Measurements from ENCODE around the gene DISC1.

The DISC1 gene

DNA sequence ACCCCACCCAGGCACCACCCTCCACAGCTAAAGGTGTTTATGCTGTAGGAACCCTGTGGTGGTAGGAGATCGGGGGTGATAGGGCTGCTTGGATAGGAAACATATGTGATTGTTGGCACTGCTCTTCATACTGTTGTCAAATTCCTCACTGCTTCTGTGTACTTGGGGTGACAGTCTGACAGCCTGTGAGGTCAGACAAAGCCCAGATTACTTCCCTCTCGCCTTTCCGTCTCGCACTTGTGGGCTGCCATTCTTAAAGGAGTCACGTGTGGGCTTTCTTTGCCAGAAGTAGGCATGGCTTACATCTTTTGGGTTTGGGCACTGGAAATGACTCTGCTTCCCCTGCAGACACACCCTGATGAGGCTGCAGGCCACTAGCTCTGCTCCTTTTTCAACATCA, 363.8 kb downstream of the DISC1 start:
- H3K36me3 ChIP-seq (ENCODE audit: insufficient read depth, low read length), result no peaks in the 10 kb centered on the region
- no peaks in the 10 kb centered on the region for H3K9me2 ChIP-seq (ENCODE audit: low read depth, low read length)
- H2AFZ ChIP-seq (ENCODE audit: low read length), result no peak overlapping the region
- no peaks in the 10 kb centered on the region for H3K27me3 ChIP-seq (ENCODE audit: insufficient read depth, low read length)
- TF ChIP-seq, protein P1, sequence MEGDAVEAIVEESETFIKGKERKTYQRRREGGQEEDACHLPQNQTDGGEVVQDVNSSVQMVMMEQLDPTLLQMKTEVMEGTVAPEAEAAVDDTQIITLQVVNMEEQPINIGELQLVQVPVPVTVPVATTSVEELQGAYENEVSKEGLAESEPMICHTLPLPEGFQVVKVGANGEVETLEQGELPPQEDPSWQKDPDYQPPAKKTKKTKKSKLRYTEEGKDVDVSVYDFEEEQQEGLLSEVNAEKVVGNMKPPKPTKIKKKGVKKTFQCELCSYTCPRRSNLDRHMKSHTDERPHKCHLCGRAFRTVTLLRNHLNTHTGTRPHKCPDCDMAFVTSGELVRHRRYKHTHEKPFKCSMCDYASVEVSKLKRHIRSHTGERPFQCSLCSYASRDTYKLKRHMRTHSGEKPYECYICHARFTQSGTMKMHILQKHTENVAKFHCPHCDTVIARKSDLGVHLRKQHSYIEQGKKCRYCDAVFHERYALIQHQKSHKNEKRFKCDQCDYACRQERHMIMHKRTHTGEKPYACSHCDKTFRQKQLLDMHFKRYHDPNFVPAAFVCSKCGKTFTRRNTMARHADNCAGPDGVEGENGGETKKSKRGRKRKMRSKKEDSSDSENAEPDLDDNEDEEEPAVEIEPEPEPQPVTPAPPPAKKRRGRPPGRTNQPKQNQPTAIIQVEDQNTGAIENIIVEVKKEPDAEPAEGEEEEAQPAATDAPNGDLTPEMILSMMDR (IDR thresholded peaks at IDR 0.05; ENCODE audit: low read length), result no peak
- no peak for TF ChIP-seq EZH2 (IDR thresholded peaks at IDR 0.05; ENCODE audit: borderline replicate concordance, low read length)
- no peak overlapping the region for H3K27ac ChIP-seq (ENCODE audit: low read depth, low read length, poor library complexity, severe bottlenecking)
- no peaks in the 10 kb centered on the region for H4K20me1 ChIP-seq (ENCODE audit: insufficient read depth, low read length)
- no peak overlapping the region for H3K9ac ChIP-seq (ENCODE audit: low read length)
- H3F3A ChIP-seq (ENCODE audit: insufficient read depth, low read length), result no peaks in the 10 kb centered on the region
- H3K9me3 ChIP-seq (ENCODE audit: low read length), result no peaks in the 10 kb centered on the region
- H3K4me1 ChIP-seq (ENCODE audit: insufficient read depth, low read length, severe bottlenecking), result no peaks in the 10 kb centered on the region
- no peak overlapping the region for H3K4me2 ChIP-seq (ENCODE audit: low read length)
- no peak overlapping the region for H3K4me3 ChIP-seq (ENCODE audit: low read depth, low read length, poor library complexity, severe bottlenecking)
- H3K79me2 ChIP-seq (ENCODE audit: insufficient read depth, low read length), result no peaks in the 10 kb centered on the region

DNA sequence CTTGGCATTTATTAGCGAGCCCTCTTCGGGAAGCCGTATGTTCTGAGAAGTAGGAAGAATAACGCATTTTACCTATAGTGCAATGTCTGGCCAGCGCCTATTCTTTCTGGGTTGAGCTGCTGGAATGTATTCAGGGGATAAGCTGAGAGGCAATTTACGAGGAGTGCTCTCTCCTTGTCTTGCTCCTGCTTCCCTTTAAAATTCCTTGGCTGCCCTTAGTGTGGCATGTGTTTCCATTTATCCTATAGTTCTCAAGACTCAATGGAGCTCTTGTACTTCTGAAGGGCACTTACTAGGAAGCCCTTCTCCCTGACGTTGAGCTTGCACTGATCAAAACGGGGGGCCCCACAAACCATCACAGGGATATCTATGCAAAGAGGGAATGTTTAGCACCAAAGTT, 364.6 kb downstream of the DISC1 start:
- Histone ChIP-seq H3K36me3 (ENCODE audit: insufficient read depth, low read length) (no peaks in the 10 kb centered on the region), H3F3A (ENCODE audit: insufficient read depth, low read length) (no peaks in the 10 kb centered on the region), H3K9ac (ENCODE audit: low read length) (no peak overlapping the region), H3K4me2 (ENCODE audit: low read length) (no peak overlapping the region), H3K27ac (ENCODE audit: low read depth, low read length, poor library complexity, severe bottlenecking) (no peak overlapping the region), H3K9me3 (ENCODE audit: low read length) (no peaks in the 10 kb centered on the region), H3K4me3 (ENCODE audit: low read depth, low read length, poor library complexity, severe bottlenecking) (no peak overlapping the region), H3K27me3 (ENCODE audit: insufficient read depth, low read length) (no peaks in the 10 kb centered on the region), H3K79me2 (ENCODE audit: insufficient read depth, low read length) (no peaks in the 10 kb centered on the region), H3K4me1 (ENCODE audit: insufficient read depth, low read length, severe bottlenecking) (no peaks in the 10 kb centered on the region), H3K9me2 (ENCODE audit: low read depth, low read length) (no peaks in the 10 kb centered on the region), H2AFZ (ENCODE audit: low read length) (no peak overlapping the region), H4K20me1 (ENCODE audit: insufficient read depth, low read length) (no peaks in the 10 kb centered on the region)
- TF ChIP-seq EZH2 (IDR thresholded peaks at IDR 0.05; ENCODE audit: borderline replicate concordance, low read length), result no peak
- TF ChIP-seq, protein P1 (IDR thresholded peaks at IDR 0.05; ENCODE audit: low read length), result no peak

DNA sequence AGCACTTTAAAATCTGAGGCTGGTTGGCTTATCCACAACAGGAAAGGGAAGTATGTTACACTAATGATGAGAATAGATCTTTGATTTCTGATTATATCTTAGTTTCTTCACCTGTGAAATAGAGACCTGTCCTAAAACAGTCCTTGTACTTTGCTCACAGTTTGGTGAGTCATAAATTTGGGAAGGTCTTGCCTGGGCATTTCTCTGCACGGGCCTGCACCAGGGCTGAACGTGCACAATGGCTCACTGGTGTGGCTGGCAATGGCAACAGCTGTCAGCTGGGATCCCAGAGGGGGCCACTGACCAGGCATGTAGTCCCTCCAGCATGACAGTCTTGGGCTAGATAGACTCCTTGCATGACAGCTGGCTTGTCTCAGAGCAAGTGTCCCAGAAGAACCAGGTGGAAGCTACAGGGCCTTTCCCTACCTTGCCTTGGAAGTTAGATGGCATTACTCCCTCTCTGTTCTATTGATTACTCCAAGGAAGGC, 367.4 kb downstream of the DISC1 start:
- H4K20me1 ChIP-seq (ENCODE audit: insufficient read depth, low read length), result no peaks in the 10 kb centered on the region
- no peaks in the 10 kb centered on the region for H3K4me1 ChIP-seq (ENCODE audit: insufficient read depth, low read length, severe bottlenecking)
- TF ChIP-seq, protein P1 (IDR thresholded peaks at IDR 0.05; ENCODE audit: low read length), result no peak
- no peak for TF ChIP-seq EZH2 (IDR thresholded peaks at IDR 0.05; ENCODE audit: borderline replicate concordance, low read length)
- no peaks in the 10 kb centered on the region for H3K9me3 ChIP-seq (ENCODE audit: low read length)
- H3K4me3 ChIP-seq (ENCODE audit: low read depth, low read length, poor library complexity, severe bottlenecking), result no peak overlapping the region
- H3K79me2 ChIP-seq (ENCODE audit: insufficient read depth, low read length), result no peaks in the 10 kb centered on the region
- H3K9ac ChIP-seq (ENCODE audit: low read length), result no peak overlapping the region
- no peak overlapping the region for H3K4me2 ChIP-seq (ENCODE audit: low read length)
- H2AFZ ChIP-seq (ENCODE audit: low read length), result no peak overlapping the region
- no peaks in the 10 kb centered on the region for H3F3A ChIP-seq (ENCODE audit: insufficient read depth, low read length)
- H3K27me3 ChIP-seq (ENCODE audit: insufficient read depth, low read length), result no peaks in the 10 kb centered on the region
- no peaks in the 10 kb centered on the region for H3K9me2 ChIP-seq (ENCODE audit: low read depth, low read length)
- no peak overlapping the region for H3K27ac ChIP-seq (ENCODE audit: low read depth, low read length, poor library complexity, severe bottlenecking)
- H3K36me3 ChIP-seq (ENCODE audit: insufficient read depth, low read length), result no peaks in the 10 kb centered on the region

Measured in OCI-LY1 (cell line).